Loucy (cell line): ENCODE results near the gene NAB1.

Source experiments
- H2AFZ ChIP-seq: fragments of 200-600 bp; sonication (generic); 2 replicates; pipeline ENCODE4 v1.6.0; 2016; ENCODE audit warnings: antibody characterized with exemption, mild to moderate bottlenecking, low read length, moderate library complexity
- H3F3A ChIP-seq: fragments of 200-600 bp; 2 replicates; pipeline ENCODE4 v1.6.0; 2016; ENCODE audit warnings: antibody characterized with exemption, low read depth, mild to moderate bottlenecking
- H3K27me3 ChIP-seq: fragments of 200-600 bp; sonication (generic); 2 replicates; pipeline ENCODE4 v1.6.1; 2014; ENCODE audit warnings: low read length, mild to moderate bottlenecking; ENCODE audit not compliant: insufficient read depth, poor library complexity, severe bottlenecking
- H3K36me3 ChIP-seq: fragments of 200-600 bp; sonication (generic); 2 replicates; pipeline ENCODE4 v1.6.1; 2016; ENCODE audit warnings: low read length; ENCODE audit not compliant: insufficient read depth
- H3K4me1 ChIP-seq: fragments of 200-600 bp; sonication (generic); 2 replicates; pipeline ENCODE4 v1.5.1; 2014; ENCODE audit warnings: low read length, mild to moderate bottlenecking; ENCODE audit not compliant: insufficient read depth, poor library complexity, severe bottlenecking
- H3K4me2 ChIP-seq: fragments of 200-600 bp; sonication (generic); 2 replicates; pipeline ENCODE4 v1.6.0; 2014; ENCODE audit warnings: antibody characterized with exemption, low read length, low read depth, mild to moderate bottlenecking; ENCODE audit not compliant: poor library complexity, severe bottlenecking
- H3K4me3 ChIP-seq: fragments of 200-600 bp; sonication (generic); 2 replicates; pipeline ENCODE4 v1.5.1; 2014; ENCODE audit warnings: low read length, mild to moderate bottlenecking, mixed read lengths; ENCODE audit not compliant: poor library complexity, severe bottlenecking
- H3K79me2 ChIP-seq: fragments of 200-600 bp; sonication (generic); 2 replicates; pipeline ENCODE4 v1.6.1; 2014; ENCODE audit warnings: low read length; ENCODE audit not compliant: insufficient read depth
- H3K9ac ChIP-seq: fragments of 200-600 bp; sonication (generic); 2 replicates; pipeline ENCODE4 v1.6.0; 2014; ENCODE audit warnings: mild to moderate bottlenecking, low read depth, low read length, moderate library complexity; ENCODE audit not compliant: poor library complexity, severe bottlenecking
- H3K9me2 ChIP-seq: fragments of 200-600 bp; sonication (generic); replicated peaks from 2 replicates; pipeline ENCODE4 v1.6.1; 2016; ENCODE audit warnings: low read depth, low read length, mixed read lengths
- H3K9me3 ChIP-seq: fragments of 200-600 bp; sonication (generic); 2 replicates; pipeline ENCODE4 v1.6.1; 2014; ENCODE audit warnings: mild to moderate bottlenecking, antibody characterized with exemption, low read length, low read depth; ENCODE audit not compliant: insufficient read depth
- H4K20me1 ChIP-seq: fragments of 200-600 bp; sonication (generic); 2 replicates; pipeline ENCODE4 v1.6.0; 2014; ENCODE audit warnings: antibody characterized with exemption, low read length, mild to moderate bottlenecking; ENCODE audit not compliant: insufficient read depth, poor library complexity, severe bottlenecking
- EZH2phosphoT487 ChIP-seq: fragments of 200-600 bp; IDR thresholded peaks from 2 replicates; pipeline ENCODE4 v1.6.1; 2018; ENCODE audit warnings: antibody characterized with exemption, mild to moderate bottlenecking, moderate library complexity, borderline replicate concordance
- TF ChIP-seq, protein P1 (sequence below): fragments of 200-600 bp; sonication (generic); conservative IDR thresholded peaks from 2 replicates; pipeline ENCODE4 v1.5.1; 2014; ENCODE audit warnings: mild to moderate bottlenecking, antibody characterized with exemption, low read length

Gene NAB1

DNA sequence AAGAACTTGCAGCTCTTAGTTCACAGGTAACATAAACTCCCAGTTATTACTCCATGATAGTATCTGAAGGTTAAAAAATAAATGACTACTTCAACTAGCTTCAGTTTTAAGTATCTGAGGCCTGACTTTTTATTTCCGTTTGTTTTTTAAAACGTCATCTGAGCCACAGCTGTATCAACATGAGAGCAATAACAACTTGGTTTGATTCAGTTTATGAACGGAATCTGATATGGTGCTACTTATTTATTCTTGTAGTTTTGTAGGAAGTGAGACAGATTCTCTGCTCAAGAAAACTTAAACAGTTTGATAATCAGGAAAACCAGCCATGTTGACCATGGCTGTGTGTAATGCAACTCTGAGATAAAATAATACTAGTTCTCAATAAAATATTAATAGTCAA lies 34.9 kb downstream of the NAB1 start:
- Histone ChIP-seq H3K4me2 (no peak overlapping the region), H3K4me1 (peaks cover 8% of the 10 kb centered on the region), H2AFZ (no peak overlapping the region), H3K9me3 (no peaks in the 10 kb centered on the region), H3K9me2 (no peaks in the 10 kb centered on the region), H3K27me3 (no peaks in the 10 kb centered on the region), H3K79me2 (peaks cover 20% of the 10 kb centered on the region), H3K4me3 (no peak overlapping the region), H4K20me1 (no peaks in the 10 kb centered on the region), H3K36me3 (peaks cover 52% of the 10 kb centered on the region), H3F3A (0 out of 2 replicates have a peak, but pooled peaks cover 2% of the 10 kb centered on the region), H3K9ac (no peak overlapping the region)
- TF ChIP-seq, protein P1, sequence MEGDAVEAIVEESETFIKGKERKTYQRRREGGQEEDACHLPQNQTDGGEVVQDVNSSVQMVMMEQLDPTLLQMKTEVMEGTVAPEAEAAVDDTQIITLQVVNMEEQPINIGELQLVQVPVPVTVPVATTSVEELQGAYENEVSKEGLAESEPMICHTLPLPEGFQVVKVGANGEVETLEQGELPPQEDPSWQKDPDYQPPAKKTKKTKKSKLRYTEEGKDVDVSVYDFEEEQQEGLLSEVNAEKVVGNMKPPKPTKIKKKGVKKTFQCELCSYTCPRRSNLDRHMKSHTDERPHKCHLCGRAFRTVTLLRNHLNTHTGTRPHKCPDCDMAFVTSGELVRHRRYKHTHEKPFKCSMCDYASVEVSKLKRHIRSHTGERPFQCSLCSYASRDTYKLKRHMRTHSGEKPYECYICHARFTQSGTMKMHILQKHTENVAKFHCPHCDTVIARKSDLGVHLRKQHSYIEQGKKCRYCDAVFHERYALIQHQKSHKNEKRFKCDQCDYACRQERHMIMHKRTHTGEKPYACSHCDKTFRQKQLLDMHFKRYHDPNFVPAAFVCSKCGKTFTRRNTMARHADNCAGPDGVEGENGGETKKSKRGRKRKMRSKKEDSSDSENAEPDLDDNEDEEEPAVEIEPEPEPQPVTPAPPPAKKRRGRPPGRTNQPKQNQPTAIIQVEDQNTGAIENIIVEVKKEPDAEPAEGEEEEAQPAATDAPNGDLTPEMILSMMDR = no peak
- no peak for TF ChIP-seq EZH2phosphoT487

DNA sequence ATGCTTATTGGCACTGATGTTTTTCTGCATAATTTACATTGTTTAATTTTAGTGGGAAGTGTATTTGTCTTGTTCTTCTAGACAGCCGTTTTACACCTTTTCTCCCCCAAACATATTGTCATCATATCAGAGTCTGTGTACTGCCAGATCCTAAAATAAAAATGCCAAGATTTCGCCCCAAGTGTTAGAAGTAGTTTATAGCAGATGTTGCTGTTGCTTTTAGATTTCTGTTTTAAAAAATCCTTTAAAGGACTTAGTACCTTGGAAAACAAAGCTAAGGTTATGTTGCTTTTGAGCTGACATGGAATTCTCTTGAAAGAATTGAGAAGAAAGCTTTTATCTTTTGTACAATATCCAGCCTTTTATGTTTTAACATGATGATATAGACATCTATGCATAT lies 36.0 kb downstream of the NAB1 start:
- Histone ChIP-seq H3K79me2 (peaks cover 15% of the 10 kb centered on the region), H2AFZ (no peak overlapping the region), H3K9ac (no peak overlapping the region), H3K4me3 (no peak overlapping the region), H3K4me2 (no peak overlapping the region), H3K9me3 (no peaks in the 10 kb centered on the region), H3K9me2 (no peaks in the 10 kb centered on the region), H3K4me1 (peaks cover 2% of the 10 kb centered on the region), H4K20me1 (no peaks in the 10 kb centered on the region), H3K27me3 (no peaks in the 10 kb centered on the region), H3K36me3 (peaks cover 56% of the 10 kb centered on the region), H3F3A (no peaks in the 10 kb centered on the region)
- TF ChIP-seq EZH2phosphoT487 = no peak
- TF ChIP-seq, protein P1 = no peak

DNA sequence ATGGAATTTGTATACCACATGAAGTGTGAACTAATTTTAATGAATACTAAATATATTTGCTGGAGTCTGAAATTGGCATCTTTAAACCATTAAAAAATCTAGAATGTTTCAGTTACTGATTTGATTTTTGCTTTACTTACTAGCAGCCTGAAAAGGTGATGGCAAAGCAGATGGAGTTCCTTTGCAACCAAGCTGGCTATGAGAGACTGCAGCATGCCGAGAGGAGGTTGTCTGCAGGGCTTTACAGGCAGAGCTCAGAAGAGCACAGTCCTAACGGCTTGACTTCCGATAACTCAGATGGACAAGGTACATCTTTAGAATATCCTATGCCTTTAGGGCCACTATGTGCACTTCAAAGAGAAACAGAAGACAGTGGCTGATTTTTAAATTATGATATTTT lies 36.5 kb downstream of the NAB1 start:
- Histone ChIP-seq H3F3A (no peaks in the 10 kb centered on the region), H3K36me3 (peaks cover 59% of the 10 kb centered on the region), H3K4me3 (no peak overlapping the region), H3K9me2 (no peaks in the 10 kb centered on the region), H3K4me2 (no peak overlapping the region), H3K4me1 (no peaks in the 10 kb centered on the region), H2AFZ (no peak overlapping the region), H3K9ac (no peak overlapping the region), H3K79me2 (peaks cover 12% of the 10 kb centered on the region; the same call in 1 of the 2 replicates), H4K20me1 (no peaks in the 10 kb centered on the region), H3K27me3 (no peaks in the 10 kb centered on the region), H3K9me3 (no peaks in the 10 kb centered on the region)
- TF ChIP-seq, protein P1 = no peak
- no peak for TF ChIP-seq EZH2phosphoT487
